NCI-H1436 treated with DMSO at 0.1 percent for 48 hours (cell line): Measurements from ENCODE around the gene CYTH4.
A peak's percentile ranks its signal among the peaks of the same experiment; 100 is the strongest.

Experiments used
- DNase-seq: peaks from one replicate; lab custom pipeline; 2025; lab: John Stamatoyannopoulos, UW

The CYTH4 gene

GRCh38 chr22:37330200-37331033, 48.1 kb downstream of the CYTH4 start:
- peak; percentile 76 for DNase-seq

- DNase-seq, result no peak
Observed at GRCh38 chr22:37331034-37331428, 48.7 kb downstream of the CYTH4 start.

- DNase-seq, result no peak
Observed at GRCh38 chr22:37331856-37332536, 49.7 kb downstream of the CYTH4 start.

- no peak for DNase-seq
Observed at GRCh38 chr22:37333724-37334460, 51.6 kb downstream of the CYTH4 start.

GRCh38 chr22:37334461-37334858, 52.2 kb downstream of the CYTH4 start:
- DNase-seq, result no peak

- DNase-seq, result no peak
Observed at GRCh38 chr22:37334859-37335805, 52.8 kb downstream of the CYTH4 start.

GRCh38 chr22:37335806-37336199, 53.5 kb downstream of the CYTH4 start:
- no peak for DNase-seq

GRCh38 chr22:37336579-37336978, 54.3 kb downstream of the CYTH4 start:
- DNase-seq, result no peak

- no peak for DNase-seq
Observed at GRCh38 chr22:37337204-37337943, 55.1 kb downstream of the CYTH4 start.

GRCh38 chr22:37338539-37339246, 56.4 kb downstream of the CYTH4 start:
- DNase-seq, result no peak

- no peak for DNase-seq
Observed at GRCh38 chr22:37340331-37341262, 58.3 kb downstream of the CYTH4 start.

GRCh38 chr22:37342065-37342464, 59.8 kb downstream of the CYTH4 start:
- DNase-seq, result no peak

GRCh38 chr22:37343348-37343747, 61.0 kb downstream of the CYTH4 start:
- DNase-seq, result no peak

GRCh38 chr22:37343863-37344734, 61.8 kb downstream of the CYTH4 start:
- no peak for DNase-seq

- DNase-seq, result no peak
Observed at GRCh38 chr22:37344735-37345449, 62.6 kb downstream of the CYTH4 start.

GRCh38 chr22:37345863-37346504, 63.7 kb downstream of the CYTH4 start:
- no peak for DNase-seq

GRCh38 chr22:37346505-37346895, 64.2 kb downstream of the CYTH4 start:
- DNase-seq, result no peak
